GM18951 (cell line): ENCODE results near the gene EGFL8.
"Not testable (repeated sequence)": the region's sequence is repeated elsewhere in the genome, so short reads cannot be mapped to it uniquely, and the experiment has no call there.

Experiments used
- POLR2A ChIP-seq: IDR thresholded peaks from 4 replicates; pipeline ENCODE4 v1.6.1; 2011; ENCODE audit warnings: mild to moderate bottlenecking; ENCODE audit not compliant: insufficient read length, insufficient read depth; ENCODE audit errors: extremely low read depth
- in situ Hi-C: fragments of 300-500 bp; cut with MboI; formaldehyde crosslinking; loops from one replicate; pipeline ENCODE4 v1.12.0; 2022; ENCODE audit warnings: low sequenced_read_pairs, mixed read lengths, inconsistent platforms; ENCODE audit not compliant: unreplicated experiment

The EGFL8 gene

GRCh38 chr6:32187009-32187709 lies 22.8 kb downstream of the EGFL8 start:
- TF ChIP-seq POLR2A, result no peak
- in situ Hi-C loops, result no loop called here

GRCh38 chr6:32187725-32188380 lies 23.5 kb downstream of the EGFL8 start:
- TF ChIP-seq POLR2A, result peak; percentile 26
- in situ Hi-C loops, result not testable (repeated sequence)

- TF ChIP-seq POLR2A, result no peak
- in situ Hi-C loops, result no loop called here
Measured at GRCh38 chr6:32188381-32189068, 24.1 kb downstream of the EGFL8 start.

- peak; percentile 20 for TF ChIP-seq POLR2A
- in situ Hi-C loops, result no loop called here
Measured at GRCh38 chr6:32189069-32189741, 24.8 kb downstream of the EGFL8 start.

GRCh38 chr6:32189742-32190053 lies 25.3 kb downstream of the EGFL8 start:
- in situ Hi-C loops, result no loop called here
- no peak for TF ChIP-seq POLR2A

GRCh38 chr6:32190054-32190851 lies 25.9 kb downstream of the EGFL8 start, which contains the start of gene PBX2:
Gene PBX2 (minus strand): TSS chr6:32190202. CDS start chr6:32189915, 287 bp downstream.
- in situ Hi-C loops, result no loop called here
- peak; percentile 65 for TF ChIP-seq POLR2A

- in situ Hi-C loops, result no loop called here
- peak; percentile 38 for TF ChIP-seq POLR2A
Measured at GRCh38 chr6:32190911-32191677, 26.7 kb downstream of the EGFL8 start.

- no peak for TF ChIP-seq POLR2A
- in situ Hi-C loops, result no loop called here
Measured at GRCh38 chr6:32191696-32192607, 27.6 kb downstream of the EGFL8 start.

- peak; percentile 67 for TF ChIP-seq POLR2A
- in situ Hi-C loops, result no loop called here
Measured at GRCh38 chr6:32192608-32193039, 28.2 kb downstream of the EGFL8 start, which contains the start of gene GPSM3. Gene GPSM3 (minus strand): TSS chr6:32192643. CDS start chr6:32192513, 130 bp downstream.

- in situ Hi-C loops, result not testable (repeated sequence)
Measured at GRCh38 chr6:32193096-32193495, 28.7 kb downstream of the EGFL8 start.

- no peak for TF ChIP-seq POLR2A
- in situ Hi-C loops, result no loop called here
Measured at GRCh38 chr6:32194388-32194787, 30.0 kb downstream of the EGFL8 start.
